ENCODE data around the gene TRAPPC6A. TPM values are rescaled to one million over a fixed set of nuclear protein-coding genes. Genes with fewer than 3 reads are reported as not detected.
"Not testable (repeated sequence)": the region's sequence is repeated elsewhere in the genome, so short reads cannot be mapped to it uniquely, and the experiment has no call there.

Gene TRAPPC6A
- total RNA-seq, 2 donors from 2014 or later: 13.6 to 14.3 TPM

DNA sequence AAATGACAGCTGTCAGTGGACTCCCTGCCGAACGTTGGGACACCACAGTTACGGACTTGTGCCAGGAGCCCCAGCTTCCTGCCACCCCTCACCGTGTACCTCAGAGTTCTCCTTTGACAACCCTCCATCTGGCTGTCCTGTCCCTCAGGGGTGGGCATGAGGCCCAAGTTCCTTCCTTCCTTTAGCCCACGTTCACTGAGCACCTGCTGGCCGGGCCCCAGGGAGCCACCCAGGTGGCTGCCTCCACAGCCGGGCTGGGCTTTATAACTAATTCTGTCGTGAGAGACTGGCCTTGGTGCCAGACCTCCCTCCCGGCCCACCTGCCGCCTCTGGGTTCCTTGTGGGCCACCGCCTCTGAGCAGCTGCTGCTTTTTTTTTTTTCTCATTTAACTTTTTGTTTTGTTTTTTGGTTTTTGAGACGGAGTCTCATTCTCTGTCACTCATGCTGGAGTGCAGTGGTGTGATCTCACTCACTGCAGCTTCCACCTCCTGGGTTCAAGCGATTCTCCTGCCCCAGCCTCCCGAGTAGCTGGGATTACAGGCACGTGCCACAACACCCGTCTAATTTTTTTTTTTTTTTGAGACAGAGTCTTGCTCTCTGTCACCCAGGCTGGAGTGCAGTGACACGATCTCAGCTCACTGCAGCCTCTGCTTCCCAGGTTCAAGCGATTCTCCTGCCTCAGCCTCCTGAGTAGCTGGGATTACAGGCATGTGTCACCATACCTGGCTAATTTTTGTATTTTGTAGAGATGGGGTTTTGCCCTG, 59.3 kb downstream of the TRAPPC6A start:
- ATAC-seq; DNase-seq; intact Hi-C loops (cut with DNase I): not testable (repeated sequence)

DNA sequence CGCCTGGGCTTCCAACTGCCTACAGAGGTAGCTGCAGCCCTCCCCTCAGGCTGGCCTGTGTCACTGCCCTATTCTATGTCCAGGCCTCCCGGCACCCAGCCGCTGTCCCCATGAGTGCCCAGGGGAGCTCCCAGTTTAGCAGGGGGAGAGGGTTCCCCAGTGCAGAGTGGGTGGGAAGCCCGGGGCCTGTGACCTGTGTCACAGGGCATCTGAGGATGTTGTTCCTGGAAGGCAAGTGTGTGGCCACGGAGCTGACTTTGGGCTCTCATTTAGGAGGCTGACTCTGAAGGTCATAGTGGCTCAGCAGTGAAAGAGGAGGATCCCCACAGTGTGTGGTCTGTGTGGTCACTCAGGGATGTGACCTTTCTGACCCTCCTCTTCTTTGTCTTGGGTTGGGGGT, 59.9 kb downstream of the TRAPPC6A start:
- intact Hi-C loops (cut with DNase I): no loop called here
- DNase-seq: no peak
- peak in 1 of 2 donors; percentile 27 for ATAC-seq

DNA sequence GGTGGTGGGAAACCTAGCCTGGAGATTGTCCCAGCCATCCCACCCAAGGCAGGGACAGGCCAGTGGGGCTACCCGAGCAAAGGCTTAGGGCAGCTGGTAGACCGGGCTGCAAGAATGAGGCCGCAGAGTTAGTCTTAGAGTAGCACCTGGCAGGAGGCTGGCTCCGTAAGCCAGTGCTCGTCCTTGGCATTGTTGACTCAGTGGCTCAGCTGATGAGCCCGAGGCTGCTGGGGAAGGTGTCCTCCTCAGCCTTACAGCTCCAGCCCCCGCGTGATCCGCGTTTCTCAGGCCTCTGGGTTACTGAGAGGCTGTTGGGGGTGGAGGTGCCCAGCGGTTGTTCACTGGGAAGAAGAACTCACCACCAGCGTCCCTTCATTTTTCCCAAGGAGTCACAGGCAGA, 60.4 kb downstream of the TRAPPC6A start:
- intact Hi-C loops (cut with DNase I): no loop called here
- ATAC-seq: no peak
- DNase-seq: no peak

DNA sequence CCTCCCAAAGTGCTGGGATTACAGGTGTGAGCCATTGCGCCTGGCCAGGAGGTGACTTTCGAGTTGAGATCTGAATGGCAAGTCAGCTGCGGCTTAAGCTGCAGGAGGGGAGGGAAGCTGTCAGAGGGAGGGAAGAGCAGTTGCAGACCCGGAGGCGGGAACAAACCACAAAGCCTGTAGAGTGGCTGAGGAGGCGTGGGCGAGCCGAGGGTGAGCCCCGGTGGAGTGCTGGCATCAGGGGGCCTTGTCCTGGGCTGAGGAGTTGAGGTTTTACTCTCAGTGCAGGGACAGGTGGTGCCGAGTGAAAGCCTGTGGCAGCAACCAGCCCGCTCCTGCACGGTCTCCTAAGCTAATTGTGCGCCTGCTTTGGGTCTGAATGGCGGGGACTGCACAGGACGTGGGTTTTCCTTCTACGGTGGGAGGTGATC, 60.9 kb downstream of the TRAPPC6A start:
- no peak for ATAC-seq
- DNase-seq: no peak
- intact Hi-C loops (cut with DNase I): no loop called here

DNA sequence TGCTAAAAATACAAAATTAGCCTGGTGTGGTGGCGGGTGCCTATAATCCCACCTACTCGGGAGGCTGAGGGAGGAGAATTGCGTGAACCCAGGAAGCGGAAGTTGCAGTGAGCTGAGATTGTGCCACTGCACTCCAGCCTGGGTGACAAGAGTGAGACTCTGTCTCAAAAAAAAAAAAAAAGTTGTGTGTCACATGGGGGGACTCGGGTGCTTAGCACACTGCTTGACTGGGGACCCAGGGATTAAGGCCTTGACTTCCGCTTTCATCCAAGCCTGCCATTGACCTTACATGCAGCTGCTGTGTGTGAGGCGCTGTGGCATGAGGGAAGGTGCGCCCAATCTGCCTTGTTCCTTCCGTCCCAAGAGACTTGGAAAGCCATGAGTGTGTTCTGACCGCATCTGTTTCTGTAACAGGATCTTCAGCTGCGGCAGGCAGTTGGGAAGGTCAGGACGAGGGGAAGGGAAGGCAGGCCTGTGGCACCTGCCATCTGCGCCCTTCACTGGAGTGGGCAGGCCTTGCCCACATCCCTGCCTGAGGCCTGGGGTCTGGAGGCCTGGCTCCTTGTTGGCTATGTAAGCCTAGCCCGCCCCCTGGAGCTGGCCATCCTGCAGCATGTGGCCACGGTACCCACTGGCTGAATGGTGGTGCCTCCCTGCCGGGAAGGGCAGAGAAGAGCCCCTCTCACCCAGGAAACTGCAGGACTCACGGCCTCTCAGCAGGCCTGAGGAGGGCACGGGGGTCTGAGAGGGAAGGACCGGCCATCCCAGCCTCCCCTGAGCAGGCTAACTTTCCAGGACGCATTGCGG, 62.0 kb downstream of the TRAPPC6A start:
- ATAC-seq (no peak), DNase-seq (no peak)
- intact Hi-C loops (cut with DNase I): no loop called here

DNA sequence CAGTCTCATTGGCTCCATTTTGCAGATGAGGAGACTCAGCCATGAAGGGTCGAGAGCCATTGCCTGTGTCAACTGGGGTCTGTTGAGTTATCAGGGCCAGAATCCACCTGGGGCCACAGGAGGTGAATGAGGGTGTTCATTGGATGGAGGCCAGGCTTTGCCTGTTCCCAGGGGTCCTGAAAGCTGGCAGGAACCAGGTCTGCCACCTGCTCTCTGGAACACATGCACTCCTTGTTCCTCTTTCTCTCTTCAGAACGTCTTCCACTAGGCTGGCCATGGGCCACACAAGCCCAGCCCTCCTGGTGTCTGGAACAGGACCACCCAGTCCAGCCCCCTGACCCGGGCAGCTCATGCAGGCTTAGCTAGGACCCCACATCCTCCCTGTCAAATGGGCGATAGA, 63.9 kb downstream of the TRAPPC6A start:
- ATAC-seq: no peak
- no peak for DNase-seq
- intact Hi-C loops (cut with DNase I): no loop called here

DNA sequence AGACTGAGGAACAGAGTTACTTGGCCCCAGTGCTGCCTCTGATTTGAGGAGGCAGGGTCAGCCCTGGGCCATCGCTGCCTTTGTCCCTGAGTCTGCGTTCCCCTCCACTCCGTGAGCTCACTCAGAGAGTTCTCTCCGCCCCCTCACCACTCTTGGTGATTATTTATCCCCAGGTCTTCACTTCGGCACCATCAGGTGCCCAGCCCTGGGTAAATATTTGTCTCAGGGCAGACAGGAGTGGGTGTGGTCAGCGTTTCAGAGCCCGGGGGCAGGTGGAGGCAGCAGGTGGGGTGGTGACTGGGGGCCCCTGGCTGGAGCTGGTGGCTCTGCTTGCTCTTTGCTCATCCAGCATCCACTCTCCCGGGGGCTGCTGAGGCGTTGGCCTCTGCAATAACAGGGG, 64.4 kb downstream of the TRAPPC6A start:
- DNase-seq: no peak
- intact Hi-C loops (cut with DNase I): no loop called here
- no peak for ATAC-seq

Other genes with a start within 250 kb of the TRAPPC6A start
- not detected for gene APOC4, start 236.0 kb downstream of the TRAPPC6A start, total RNA-seq
- gene APOC2, start 232.2 kb downstream of the TRAPPC6A start, total RNA-seq: not detected
- 100 to 1,000 TPM in 1 of 2 donors, 10 to 100 TPM in 1; 90.7 to 107 TPM for gene CLPTM1, start 222.9 kb downstream of the TRAPPC6A start, total RNA-seq
- 10 to 100 TPM in 1 of 2 donors, 1 to 10 TPM in 1; 4.4 to 10.7 TPM for gene RELB, start 176.8 kb downstream of the TRAPPC6A start, total RNA-seq
- 10 to 100 TPM; 34.0 to 47.7 TPM for gene CLASRP, start 139.2 kb downstream of the TRAPPC6A start, total RNA-seq
- gene ZNF296, start 101.8 kb downstream of the TRAPPC6A start, total RNA-seq: under 1 TPM; 0.44 to 0.73 TPM
- gene GEMIN7, start 99.0 kb downstream of the TRAPPC6A start, total RNA-seq: 10 to 100 TPM; 13.9 to 14.1 TPM
- gene PPP1R37, start 85.1 kb downstream of the TRAPPC6A start, total RNA-seq: 10 to 100 TPM; 19.4 to 21.4 TPM
- under 1 TPM in 1 of 2 donors, not detected in 1; 0.05 TPM for gene NKPD1, start 17.3 kb downstream of the TRAPPC6A start, total RNA-seq
- gene BLOC1S3, start 547 bp upstream of the TRAPPC6A start, total RNA-seq: 1 to 10 TPM; 6.1 to 7.0 TPM
- 1 to 10 TPM; 1.9 to 2.6 TPM for gene EXOC3L2, start 67.2 kb upstream of the TRAPPC6A start, total RNA-seq
- 10 to 100 TPM; 30.2 to 38.8 TPM for gene MARK4, start 73.0 kb upstream of the TRAPPC6A start, total RNA-seq
- 1,000 to 10,000 TPM; 3,072 to 3,213 TPM for gene CKM, start 144.6 kb upstream of the TRAPPC6A start, total RNA-seq
- gene KLC3, start 162.5 kb upstream of the TRAPPC6A start, total RNA-seq: under 1 TPM; 0.21 to 0.24 TPM
- 10 to 100 TPM; 12.7 to 13.0 TPM for gene ERCC2, start 192.3 kb upstream of the TRAPPC6A start, total RNA-seq
- 100 to 1,000 TPM; 123 to 143 TPM for gene PPP1R13L, start 226.8 kb upstream of the TRAPPC6A start, total RNA-seq
- 1 to 10 TPM; 4.6 to 5.5 TPM for gene POLR1G, start 228.4 kb upstream of the TRAPPC6A start, total RNA-seq
- gene ERCC1, start 245.7 kb upstream of the TRAPPC6A start, total RNA-seq: 100 to 1,000 TPM; 105 to 140 TPM